ENCODE measurements around the gene NCOA7.
"Not testable (repeated sequence)": the region's sequence is repeated elsewhere in the genome, so short reads cannot be mapped to it uniquely, and the experiment has no call there.

The NCOA7 gene

DNA sequence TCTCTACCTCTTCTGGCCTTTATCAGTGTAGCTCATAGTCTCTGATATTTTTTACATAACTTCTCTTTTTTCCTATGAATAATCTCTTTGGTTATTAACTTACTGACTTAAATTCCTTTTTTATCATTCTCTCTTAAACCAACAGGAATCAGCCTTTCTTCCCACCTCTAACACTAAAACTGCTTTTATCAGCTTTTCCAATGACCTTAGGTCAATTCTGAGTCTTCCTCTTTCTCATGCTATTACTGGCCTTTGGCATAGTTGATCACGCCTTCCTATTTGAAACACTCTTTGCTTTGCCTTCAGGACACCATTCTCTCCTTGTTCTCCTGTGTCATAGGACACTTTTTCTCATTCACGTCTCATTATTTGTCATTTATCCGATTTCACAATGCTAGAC, 157.7 kb downstream of the NCOA7 start:
- no peak for TF ChIP-seq CTCF (IDR thresholded peaks at IDR 0.05; ENCODE audit: borderline replicate concordance, insufficient read depth, low read depth, low read length)
- no peak overlapping the region for H3K4me3 ChIP-seq (ENCODE audit: low read depth, low read length)

GRCh38 chr6:125949069-125949468, 158.3 kb downstream of the NCOA7 start:
- H3K4me3 ChIP-seq (ENCODE audit: low read depth, low read length): no peak overlapping the region
- no peak for TF ChIP-seq CTCF (IDR thresholded peaks at IDR 0.05; ENCODE audit: borderline replicate concordance, insufficient read depth, low read depth, low read length)

GRCh38 chr6:125950293-125950692, 159.5 kb downstream of the NCOA7 start:
- TF ChIP-seq CTCF (IDR thresholded peaks at IDR 0.05; ENCODE audit: borderline replicate concordance, insufficient read depth, low read depth, low read length): no peak
- H3K4me3 ChIP-seq (ENCODE audit: low read depth, low read length): no peak overlapping the region

GRCh38 chr6:125950716-125951115, 160.0 kb downstream of the NCOA7 start:
- not testable (repeated sequence) for H3K4me3 ChIP-seq (ENCODE audit: low read depth, low read length)

DNA sequence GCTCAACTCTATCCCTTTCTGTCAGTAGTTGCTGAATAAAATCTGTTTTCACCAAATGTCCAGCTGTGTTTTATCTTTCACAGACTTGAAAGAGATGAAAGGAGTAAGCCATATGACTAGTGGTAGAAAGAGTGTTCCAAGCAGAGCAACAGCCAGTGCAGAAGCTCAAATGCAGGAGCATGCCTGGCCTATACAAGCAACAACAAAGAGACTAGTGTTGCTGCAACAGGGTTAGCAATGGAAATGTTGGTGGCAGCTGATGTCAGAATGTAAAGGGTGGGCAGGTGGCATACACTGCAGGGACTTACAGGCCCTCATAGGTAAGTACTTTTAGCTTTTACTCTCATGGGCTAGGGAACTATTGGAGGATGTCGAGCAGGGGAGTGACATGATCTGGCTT, 160.6 kb downstream of the NCOA7 start:
- H3K4me3 ChIP-seq (ENCODE audit: low read depth, low read length): no peak overlapping the region
- TF ChIP-seq CTCF (IDR thresholded peaks at IDR 0.05; ENCODE audit: borderline replicate concordance, insufficient read depth, low read depth, low read length): no peak

DNA sequence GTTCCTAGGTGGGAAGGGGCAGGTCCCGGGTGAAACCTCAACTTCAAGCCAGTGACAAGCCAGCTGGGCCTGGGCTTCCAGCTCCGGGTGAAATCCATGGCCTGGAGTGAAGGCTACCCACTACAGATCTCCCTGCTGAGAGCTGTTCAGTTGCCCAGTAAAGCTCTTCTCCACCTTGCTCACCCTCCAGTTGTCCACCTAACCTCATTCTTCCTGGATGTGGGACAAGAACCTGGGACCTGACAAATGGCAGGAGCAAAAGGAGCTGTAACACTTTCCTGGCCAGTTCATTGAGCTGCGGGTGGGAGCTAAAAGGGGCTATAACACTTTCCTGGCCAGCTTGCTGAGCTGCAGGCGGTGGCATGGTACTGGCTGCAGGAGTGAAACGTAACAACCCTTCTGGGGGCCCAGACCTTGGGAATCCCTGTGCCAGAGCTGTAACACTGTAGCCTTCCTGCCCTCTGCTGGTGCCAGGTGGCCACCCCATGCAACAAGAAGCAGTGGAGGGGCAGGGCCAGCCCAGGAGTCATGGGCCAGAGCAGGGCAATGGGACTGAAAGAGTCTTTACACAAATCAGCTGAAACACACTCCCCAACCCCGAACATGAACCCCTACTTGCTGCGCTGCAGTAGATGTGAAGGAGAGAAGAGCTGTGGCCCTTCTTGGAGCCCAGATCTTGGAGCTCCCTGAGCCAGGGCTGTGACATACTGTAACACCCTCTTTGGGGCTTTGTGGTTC, 162.2 kb downstream of the NCOA7 start:
- H3K4me3 ChIP-seq (ENCODE audit: low read depth, low read length): no peak overlapping the region
- peak; percentile 39; the same call in 1 of the 2 replicates for TF ChIP-seq CTCF (IDR thresholded peaks at IDR 0.05; ENCODE audit: borderline replicate concordance, insufficient read depth, low read depth, low read length)

DNA sequence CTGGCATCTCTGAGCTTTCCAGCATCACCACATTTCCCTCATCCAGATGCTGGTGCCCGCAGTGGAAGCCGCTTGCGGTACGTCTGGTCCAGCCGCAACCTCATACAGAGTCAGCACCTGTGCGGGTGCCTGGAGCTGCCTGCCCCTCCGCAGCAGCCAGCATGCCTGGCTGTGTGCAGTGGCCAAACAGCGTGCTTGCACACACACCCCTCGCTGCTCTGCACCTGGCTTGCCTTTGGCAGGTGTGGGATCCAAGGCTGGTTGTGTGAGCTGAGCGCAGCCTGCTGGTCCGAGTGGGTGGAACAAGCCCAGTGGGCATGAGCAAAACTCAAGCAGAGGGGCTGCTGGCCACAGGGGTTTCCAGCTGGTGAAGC, 162.7 kb downstream of the NCOA7 start:
- H3K4me3 ChIP-seq (ENCODE audit: low read depth, low read length): no peak overlapping the region
- TF ChIP-seq CTCF (IDR thresholded peaks at IDR 0.05; ENCODE audit: borderline replicate concordance, insufficient read depth, low read depth, low read length): peak; percentile 40; the same call in 1 of the 2 replicates
